Activated naive CD4-positive, alpha-beta T cell treated with anti-CD3 and anti-CD28 coated beads, Interleukin-2, amount 10 ng/mL, durations not matched to agents 7 days and 5 days (primary cell): ENCODE measurements around the gene ZSCAN22.
"Not testable (repeated sequence)": the region's sequence is repeated elsewhere in the genome, so short reads cannot be mapped to it uniquely, and the experiment has no call there.

Experiments
- CTCF ChIA-PET: fragments of 350-600 bp; sonication (Branson Sonifier 250); formaldehyde crosslinking; loops from one replicate; lab custom pipeline; 2021; ENCODE audit warnings: antibody characterized with exemption; lab: Charles Lee
- DNase-seq: peaks from one replicate; pipeline ENCODE4 v3.0.0-alpha.2; 2020
- H3K27ac Mint-ChIP-seq: one replicate; pipeline ENCODE4 v1.8.0; 2021; ENCODE audit warnings: mild to moderate bottlenecking, moderate library complexity, mixed read lengths
- H3K27me3 Mint-ChIP-seq: one replicate; pipeline ENCODE4 v1.8.0; 2021; ENCODE audit warnings: mild to moderate bottlenecking, mixed read lengths
- H3K36me3 Mint-ChIP-seq: one replicate; pipeline ENCODE4 v1.8.0; 2021; ENCODE audit warnings: mixed read lengths
- H3K4me1 Mint-ChIP-seq: one replicate; pipeline ENCODE4 v1.8.0; 2021; ENCODE audit warnings: mixed read lengths
- H3K4me3 Mint-ChIP-seq: one replicate; pipeline ENCODE4 v1.8.0; 2021; ENCODE audit warnings: mild to moderate bottlenecking, moderate library complexity, mixed read lengths
- H3K9me3 Mint-ChIP-seq: one replicate; pipeline ENCODE4 v1.8.0; 2021; ENCODE audit warnings: mixed read lengths

The ZSCAN22 gene

GRCh38 chr19:58305065-58305931 is 21.5 kb upstream of the ZSCAN22 start, which contains the start of gene ERVK3-1:
Gene ERVK3-1 (plus strand): TSS chr19:58305377. CDS start chr19:58312169, 6,792 bp downstream.
- CTCF ChIA-PET, result interaction anchor here (0.8 kb wide), 1 partner anchor 9 kb away, joined by 3 read pairs; no protein-coding TSS in a partner anchor
- peaks cover 44% of the 10 kb centered on the region for H3K4me1 Mint-ChIP-seq
- H3K36me3 Mint-ChIP-seq, result peaks cover 76% of the 10 kb centered on the region
- DNase-seq, result peak; percentile 97
- H3K9me3 Mint-ChIP-seq, result peaks cover 21% of the 10 kb centered on the region
- peak within 1 kb of the TSS; percentile 98 for H3K27ac Mint-ChIP-seq
- peak within 1 kb of the TSS; percentile 93 for H3K4me3 Mint-ChIP-seq
- no peaks in the 10 kb centered on the region for H3K27me3 Mint-ChIP-seq

- Mint-ChIP-seq H3K4me3 (peak overlapping the region; percentile 93), H3K4me1 (peaks cover 44% of the 10 kb centered on the region), H3K27me3 (no peaks in the 10 kb centered on the region), H3K36me3 (peaks cover 77% of the 10 kb centered on the region), H3K9me3 (peaks cover 18% of the 10 kb centered on the region), H3K27ac (peak overlapping the region; percentile 98)
- CTCF ChIA-PET, result interaction anchor here (0.8 kb wide), 1 partner anchor 9 kb away, joined by 3 read pairs; no protein-coding TSS in a partner anchor
- DNase-seq, result no peak
Observed at GRCh38 chr19:58305932-58306323, 20.9 kb upstream of the ZSCAN22 start.

GRCh38 chr19:58307736-58308135 is 19.1 kb upstream of the ZSCAN22 start:
- Mint-ChIP-seq H3K27me3 (no peaks in the 10 kb centered on the region), H3K9me3 (peaks cover 20% of the 10 kb centered on the region), H3K36me3 (peaks cover 79% of the 10 kb centered on the region), H3K4me1 (peaks cover 44% of the 10 kb centered on the region), H3K4me3 (no peak overlapping the region), H3K27ac (no peak overlapping the region)
- DNase-seq, result no peak
- CTCF ChIA-PET, result interaction anchor here (0.6 kb wide), 1 partner anchor 33 kb away, joined by 3 read pairs; no protein-coding TSS in a partner anchor

- DNase-seq, H3K27me3 Mint-ChIP-seq, H3K27ac Mint-ChIP-seq, H3K4me3 Mint-ChIP-seq, CTCF ChIA-PET: not testable (repeated sequence)
- H3K36me3 Mint-ChIP-seq, result peaks cover 92% of the 10 kb centered on the region
- peaks cover 29% of the 10 kb centered on the region for H3K4me1 Mint-ChIP-seq
- H3K9me3 Mint-ChIP-seq, result peaks cover 19% of the 10 kb centered on the region
Observed at GRCh38 chr19:58310685-58311084, 16.1 kb upstream of the ZSCAN22 start.

- Mint-ChIP-seq H3K9me3 (peaks cover 17% of the 10 kb centered on the region), H3K27me3 (no peaks in the 10 kb centered on the region), H3K4me3 (no peak overlapping the region), H3K27ac (no peak overlapping the region), H3K4me1 (peaks cover 22% of the 10 kb centered on the region), H3K36me3 (peaks cover 93% of the 10 kb centered on the region)
- CTCF ChIA-PET, result no interaction called here
- DNase-seq, result no peak
Observed at GRCh38 chr19:58311345-58311865, 15.4 kb upstream of the ZSCAN22 start.

GRCh38 chr19:58315580-58315979 is 11.2 kb upstream of the ZSCAN22 start:
- peaks cover 59% of the 10 kb centered on the region for H3K36me3 Mint-ChIP-seq
- H3K27ac Mint-ChIP-seq, result no peak overlapping the region
- no peak for DNase-seq
- H3K4me3 Mint-ChIP-seq, result no peak overlapping the region
- H3K4me1 Mint-ChIP-seq, result no peaks in the 10 kb centered on the region
- CTCF ChIA-PET, result no interaction called here
- H3K27me3 Mint-ChIP-seq, result no peaks in the 10 kb centered on the region
- H3K9me3 Mint-ChIP-seq, result peaks cover 14% of the 10 kb centered on the region

GRCh38 chr19:58317476-58318072 is 9.2 kb upstream of the ZSCAN22 start:
- CTCF ChIA-PET, result interaction anchor here (0.7 kb wide), 1 partner anchor 86 kb away, joined by 5 read pairs; no protein-coding TSS in a partner anchor
- H3K36me3 Mint-ChIP-seq, result peaks cover 40% of the 10 kb centered on the region

GRCh38 chr19:58318297-58318696 is 8.5 kb upstream of the ZSCAN22 start:
- CTCF ChIA-PET, result no interaction called here
- Mint-ChIP-seq H3K9me3 (peaks cover 4% of the 10 kb centered on the region), H3K27me3 (no peaks in the 10 kb centered on the region), H3K4me1 (no peaks in the 10 kb centered on the region), H3K4me3 (no peak overlapping the region), H3K36me3 (peaks cover 34% of the 10 kb centered on the region), H3K27ac (no peak overlapping the region)
- no peak for DNase-seq

More at GRCh38 chr19:58317476-58318072, 9.2 kb upstream of the ZSCAN22 start:
- Mint-ChIP-seq H3K4me3 (no peak overlapping the region), H3K27me3 (no peaks in the 10 kb centered on the region), H3K27ac (no peak overlapping the region), H3K9me3 (peaks cover 4% of the 10 kb centered on the region), H3K4me1 (no peaks in the 10 kb centered on the region)
- DNase-seq, result peak; percentile 48

GRCh38 chr19:58319241-58319640 is 7.6 kb upstream of the ZSCAN22 start:
- H3K4me1 Mint-ChIP-seq, result no peaks in the 10 kb centered on the region
- no peak overlapping the region for H3K27ac Mint-ChIP-seq
- no peaks in the 10 kb centered on the region for H3K27me3 Mint-ChIP-seq
- no peak for DNase-seq
- CTCF ChIA-PET, result no interaction called here
- no peak overlapping the region for H3K4me3 Mint-ChIP-seq
- no peaks in the 10 kb centered on the region for H3K9me3 Mint-ChIP-seq
- peaks cover 28% of the 10 kb centered on the region for H3K36me3 Mint-ChIP-seq

GRCh38 chr19:58325311-58326022 is 1.3 kb upstream of the ZSCAN22 start:
- no peaks in the 10 kb centered on the region for H3K4me1 Mint-ChIP-seq
- H3K27me3 Mint-ChIP-seq, result no peaks in the 10 kb centered on the region
- H3K9me3 Mint-ChIP-seq, result no peaks in the 10 kb centered on the region
- CTCF ChIA-PET, result no interaction called here
- DNase-seq, result no peak
- H3K27ac Mint-ChIP-seq, result no peak overlapping the region
- no peak overlapping the region for H3K4me3 Mint-ChIP-seq
- H3K36me3 Mint-ChIP-seq, result peaks cover 3% of the 10 kb centered on the region

- Mint-ChIP-seq H3K36me3 (peaks cover 3% of the 10 kb centered on the region), H3K27me3 (no peaks in the 10 kb centered on the region), H3K9me3 (no peaks in the 10 kb centered on the region), H3K4me1 (no peaks in the 10 kb centered on the region), H3K27ac (no peak overlapping the region), H3K4me3 (no peak overlapping the region)
- CTCF ChIA-PET, result interaction anchor here (0.7 to 1.1 kb wide), 2 partner anchors 158 to 193 kb away, joined by 3 to 4 read pairs; partner anchors contain the start of gene ZBTB45
- DNase-seq, result no peak
Observed at GRCh38 chr19:58326501-58326913, 287 bp upstream of the ZSCAN22 start.

- no peaks in the 10 kb centered on the region for H3K4me1 Mint-ChIP-seq
- H3K9me3 Mint-ChIP-seq, result no peaks in the 10 kb centered on the region
- no peaks in the 10 kb centered on the region for H3K36me3 Mint-ChIP-seq
- H3K27me3 Mint-ChIP-seq, result no peaks in the 10 kb centered on the region
- H3K27ac Mint-ChIP-seq, result no peak overlapping the region
- peak; percentile 38 for DNase-seq
- CTCF ChIA-PET, result no interaction called here
- no peak overlapping the region for H3K4me3 Mint-ChIP-seq
Observed at GRCh38 chr19:58328999-58329398, 2.2 kb downstream of the ZSCAN22 start.

GRCh38 chr19:58330458-58330857 is 3.7 kb downstream of the ZSCAN22 start:
- Mint-ChIP-seq H3K9me3 (no peaks in the 10 kb centered on the region), H3K4me3 (no peak overlapping the region), H3K4me1 (no peaks in the 10 kb centered on the region), H3K27ac (no peak overlapping the region), H3K36me3 (peaks cover 10% of the 10 kb centered on the region), H3K27me3 (no peaks in the 10 kb centered on the region)
- CTCF ChIA-PET, result no interaction called here
- DNase-seq, result no peak

GRCh38 chr19:58332697-58333096 is 5.9 kb downstream of the ZSCAN22 start:
- no peak for DNase-seq
- CTCF ChIA-PET, result no interaction called here
- no peak overlapping the region for H3K4me3 Mint-ChIP-seq
- no peaks in the 10 kb centered on the region for H3K4me1 Mint-ChIP-seq
- H3K27ac Mint-ChIP-seq, result no peak overlapping the region
- H3K9me3 Mint-ChIP-seq, result no peaks in the 10 kb centered on the region
- H3K27me3 Mint-ChIP-seq, result no peaks in the 10 kb centered on the region
- peaks cover 24% of the 10 kb centered on the region for H3K36me3 Mint-ChIP-seq
